GM23248 (cell line): ENCODE measurements around the gene UGT1A5. TPM values are rescaled to one million over a fixed set of nuclear protein-coding genes. Genes with fewer than 3 reads are reported as not detected.

Experiments used
- DNase-seq: peaks from one replicate; pipeline ENCODE4 v3.0.0-alpha.2; 2015
- H2AFZ ChIP-seq: fragments of 200-600 bp; sonication (generic); 2 replicates; pipeline ENCODE4 v1.6.1; 2016; ENCODE audit warnings: antibody characterized with exemption
- H3F3A ChIP-seq: fragments of 200-600 bp; sonication (generic); 2 replicates; pipeline ENCODE4 v1.6.1; 2016; ENCODE audit warnings: mild to moderate bottlenecking, antibody characterized with exemption, mixed run types; ENCODE audit not compliant: insufficient read depth
- H3K27ac ChIP-seq: fragments of 200-600 bp; sonication (generic); 2 replicates; pipeline ENCODE4 v1.5.1; 2016; ENCODE audit warnings: mild to moderate bottlenecking
- H3K27me3 ChIP-seq: fragments of 200-600 bp; sonication (generic); replicated peaks from 2 replicates; pipeline ENCODE4 v1.6.1; 2016; ENCODE audit warnings: mild to moderate bottlenecking; ENCODE audit not compliant: insufficient read depth
- H3K36me3 ChIP-seq: fragments of 200-600 bp; sonication (generic); 2 replicates; pipeline ENCODE4 v1.6.1; 2016; ENCODE audit warnings: low read depth, mild to moderate bottlenecking
- H3K4me1 ChIP-seq: fragments of 200-600 bp; sonication (generic); 2 replicates; pipeline ENCODE4 v1.6.1; 2016; ENCODE audit warnings: mild to moderate bottlenecking; ENCODE audit not compliant: insufficient read depth
- H3K4me2 ChIP-seq: fragments of 200-600 bp; sonication (generic); one replicate; pipeline ENCODE4 v1.6.1; 2016; ENCODE audit warnings: mild to moderate bottlenecking; ENCODE audit not compliant: unreplicated experiment
- H3K4me3 ChIP-seq: fragments of 200-600 bp; sonication (generic); 2 replicates; pipeline ENCODE4 v1.5.1; 2016; ENCODE audit warnings: mild to moderate bottlenecking
- H3K79me2 ChIP-seq: fragments of 200-600 bp; sonication (generic); 2 replicates; pipeline ENCODE4 v1.6.1; 2016; ENCODE audit warnings: mild to moderate bottlenecking; ENCODE audit not compliant: insufficient read depth
- H3K9ac ChIP-seq: fragments of 200-600 bp; sonication (generic); 2 replicates; pipeline ENCODE4 v1.6.1; 2016; ENCODE audit warnings: mild to moderate bottlenecking
- H3K9me2 ChIP-seq: fragments of 200-600 bp; sonication (generic); 2 replicates; pipeline ENCODE4 v1.6.1; 2016; ENCODE audit warnings: mixed run types, mild to moderate bottlenecking, moderate library complexity; ENCODE audit not compliant: insufficient read depth
- H3K9me3 ChIP-seq: fragments of 200-600 bp; sonication (generic); one replicate; pipeline ENCODE4 v1.6.1; 2017; ENCODE audit warnings: low read depth
- H4K20me1 ChIP-seq: fragments of 200-600 bp; sonication (generic); 2 replicates; pipeline ENCODE4 v1.6.0; 2016; ENCODE audit not compliant: insufficient read depth
- EZH2 ChIP-seq: fragments of 200-600 bp; sonication (generic); IDR thresholded peaks from 2 replicates; pipeline ENCODE4 v1.6.1; 2018; ENCODE audit warnings: antibody characterized with exemption, mild to moderate bottlenecking; ENCODE audit not compliant: insufficient read depth, poor library complexity, severe bottlenecking
- EZH2phosphoT487 ChIP-seq: fragments of 200-600 bp; sonication (generic); IDR thresholded peaks from 2 replicates; pipeline ENCODE4 v1.6.1; 2018; ENCODE audit warnings: antibody characterized with exemption, moderate library complexity, mild to moderate bottlenecking, low read depth; ENCODE audit not compliant: insufficient read depth
- WGBS, 2 experiments: methylation state at CpG; one replicate each; pipeline ENCODE4 v1.1.6; 2015 to 2017; ENCODE audit warnings: low lambda C conversion rate in 2 of 2, low coverage in 1 of 2; ENCODE audit errors: missing lambda C conversion rate in 2 of 2; 5-methylcytosine and 5-hydroxymethylcytosine counted together
- in situ Hi-C: fragments of 300-500 bp; cut with MboI; formaldehyde crosslinking; loops from 2 replicates; pipeline ENCODE4 v1.15.0; 2020
- polyA plus RNA-seq: library from polyadenylated mRNA; unstranded; fragments of >200 nt; fragmentation: Nextera tagmentation; extraction: Ambion mirVana; gene quantifications from 2 replicates; pipeline ENCODE4 v1.2.1, GENCODE V29; 2016
- total RNA-seq: library from RNA; depleted of rRNA; stranded (reverse); fragments of >200 nt; shearing (Covaris generic); gene quantifications from 2 replicates; pipeline ENCODE4 v1.2.3, GENCODE V29; 2014

The UGT1A5 gene
- total and polyA plus RNA-seq, 2 experiments from 2014 or later, result not detected

DNA sequence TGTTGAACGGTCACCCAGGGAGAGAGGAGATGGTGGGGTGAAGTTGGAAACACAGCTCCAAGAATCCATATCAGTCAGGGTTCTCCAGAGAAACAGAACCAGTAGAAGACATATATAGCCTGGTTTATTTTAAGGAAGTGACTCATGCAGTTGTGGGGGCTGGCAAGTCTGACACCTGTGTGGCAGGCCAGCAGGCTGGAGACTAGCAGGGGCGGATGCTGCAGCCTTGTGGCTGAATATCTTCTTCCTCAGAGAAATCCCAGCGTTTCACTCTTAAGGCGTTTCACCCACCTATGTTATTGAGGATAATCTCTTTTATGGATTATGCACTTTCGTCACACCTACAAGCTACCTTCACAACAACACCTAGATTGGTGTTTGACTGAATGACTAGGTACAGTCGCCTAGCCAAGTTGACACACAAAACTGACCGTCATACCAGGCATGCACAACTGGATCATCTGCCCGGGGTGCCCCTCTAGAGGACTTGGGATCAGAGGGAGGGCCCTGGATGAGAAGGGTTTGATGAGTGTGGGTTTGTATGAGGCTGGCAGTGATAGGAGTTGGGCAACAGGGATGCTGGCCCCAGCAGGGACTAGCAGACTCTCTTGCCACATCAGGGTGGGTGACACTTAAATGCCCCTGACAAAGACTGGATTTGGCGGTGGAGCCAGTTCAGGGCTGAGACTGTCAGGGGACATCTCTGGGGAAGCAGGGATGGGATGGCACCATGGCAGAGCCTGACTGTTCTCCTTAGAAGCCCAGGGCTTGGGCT lies 88.8 kb downstream of the UGT1A5 start:
- Histone ChIP-seq H3K27ac (no peak overlapping the region), H3K27me3 (peaks cover 13% of the 10 kb centered on the region), H4K20me1 (no peaks in the 10 kb centered on the region), H3K4me2 (no peak overlapping the region), H3K79me2 (no peaks in the 10 kb centered on the region), H3K9me2 (no peaks in the 10 kb centered on the region), H3K36me3 (no peaks in the 10 kb centered on the region), H3K9me3 (no peaks in the 10 kb centered on the region), H3K4me3 (no peak overlapping the region), H3F3A (no peaks in the 10 kb centered on the region), H3K9ac (no peak overlapping the region), H3K4me1 (no peaks in the 10 kb centered on the region), H2AFZ (no peak overlapping the region)
- in situ Hi-C loops, result no loop called here
- 37 to 38% methylated on average over 9 of the region's 9 CpGs for WGBS, 2 experiments
- no peak for DNase-seq
- TF ChIP-seq EZH2phosphoT487 (no peak), EZH2 (no peak)

DNA sequence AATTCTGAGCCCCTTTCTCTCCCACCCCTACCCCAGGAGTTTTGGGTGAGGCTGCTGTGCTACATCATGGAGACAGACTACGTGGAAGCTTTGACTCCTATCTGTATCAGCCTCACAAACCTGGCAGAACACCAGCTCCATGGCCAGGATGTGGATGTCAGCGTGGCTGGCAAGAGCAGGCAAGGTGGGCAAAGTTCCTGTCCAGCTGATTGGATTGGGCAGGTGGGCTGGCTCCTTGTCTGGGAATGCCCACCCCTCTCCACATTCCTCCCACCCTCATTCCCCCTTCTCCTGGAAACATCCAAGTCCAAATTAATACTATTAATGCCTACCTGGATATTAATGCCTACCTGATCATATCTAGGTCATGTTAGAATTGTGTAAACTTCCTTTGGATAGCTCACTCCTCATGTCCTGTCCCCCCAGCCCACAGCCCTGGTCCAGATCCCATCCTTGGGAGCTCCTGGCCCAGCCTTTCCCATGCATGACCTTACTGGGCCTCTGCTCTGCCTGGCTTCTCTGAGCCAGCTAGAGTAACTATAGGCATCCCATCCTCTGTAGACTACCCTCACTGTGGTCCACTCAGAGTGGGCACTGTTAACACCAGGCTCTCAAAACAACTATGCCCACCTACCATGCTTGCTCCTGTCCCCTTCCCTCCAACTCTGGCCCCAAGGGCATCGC lies 89.6 kb downstream of the UGT1A5 start:
- no peak overlapping the region for H3K9ac ChIP-seq
- no peak overlapping the region for H3K4me2 ChIP-seq
- in situ Hi-C loops, result no loop called here
- no peaks in the 10 kb centered on the region for H3F3A ChIP-seq
- H3K27me3 ChIP-seq, result peaks cover 13% of the 10 kb centered on the region
- H3K27ac ChIP-seq, result no peak overlapping the region
- no peaks in the 10 kb centered on the region for H3K4me1 ChIP-seq
- H3K4me3 ChIP-seq, result no peak overlapping the region
- no peaks in the 10 kb centered on the region for H3K9me2 ChIP-seq
- TF ChIP-seq EZH2 (no peak), EZH2phosphoT487 (no peak)
- WGBS, 2 experiments, result 20 to 21% methylated on average over 3 of the region's 3 CpGs
- no peaks in the 10 kb centered on the region for H3K79me2 ChIP-seq
- DNase-seq, result no peak
- H3K36me3 ChIP-seq, result no peaks in the 10 kb centered on the region
- H4K20me1 ChIP-seq, result no peaks in the 10 kb centered on the region
- H2AFZ ChIP-seq, result no peak overlapping the region
- H3K9me3 ChIP-seq, result no peaks in the 10 kb centered on the region

DNA sequence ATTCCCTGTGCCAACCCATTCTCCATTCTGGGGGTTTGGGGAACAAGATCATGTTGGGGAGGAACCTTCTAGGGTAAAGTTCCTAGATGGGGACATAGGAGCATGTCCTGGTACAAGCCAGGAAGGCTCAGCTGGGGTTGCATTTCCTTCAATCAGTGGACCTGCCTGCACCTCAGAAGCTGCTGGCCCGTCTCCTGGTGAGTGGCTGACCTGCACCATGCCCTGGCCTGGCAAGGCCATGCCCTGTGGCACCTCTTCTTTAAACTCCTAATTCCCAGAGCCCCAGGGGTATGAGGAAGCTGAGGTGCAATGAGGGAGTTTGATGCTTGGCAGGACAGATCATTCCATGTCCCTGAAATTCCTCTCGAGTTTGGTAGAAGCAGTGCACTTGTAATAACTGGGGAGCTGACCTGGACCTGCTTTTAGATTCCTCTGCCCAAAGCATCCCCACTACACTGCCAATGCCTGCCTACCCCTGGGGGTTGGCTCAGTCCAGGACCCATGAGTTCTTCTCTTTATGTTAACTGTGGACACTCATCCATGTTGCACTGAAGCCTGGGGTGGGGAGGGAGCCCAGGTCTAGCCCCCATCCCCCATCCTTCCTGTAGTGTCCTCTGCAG lies 90.7 kb downstream of the UGT1A5 start:
- H3K27ac ChIP-seq, result no peak overlapping the region
- no peak overlapping the region for H3K4me3 ChIP-seq
- H3K4me1 ChIP-seq, result no peaks in the 10 kb centered on the region
- no peaks in the 10 kb centered on the region for H3K79me2 ChIP-seq
- H4K20me1 ChIP-seq, result no peaks in the 10 kb centered on the region
- H3K9me2 ChIP-seq, result no peaks in the 10 kb centered on the region
- H2AFZ ChIP-seq, result no peak overlapping the region
- in situ Hi-C loops, result no loop called here
- TF ChIP-seq EZH2phosphoT487 (no peak), EZH2 (no peak)
- no peak overlapping the region for H3K9ac ChIP-seq
- H3K27me3 ChIP-seq, result peaks cover 13% of the 10 kb centered on the region
- H3K4me2 ChIP-seq, result no peak overlapping the region
- H3F3A ChIP-seq, result no peaks in the 10 kb centered on the region
- no peaks in the 10 kb centered on the region for H3K36me3 ChIP-seq
- WGBS, 2 experiments, result 7 to 17% methylated on average over 2 of the region's 2 CpGs
- DNase-seq, result no peak
- H3K9me3 ChIP-seq, result no peaks in the 10 kb centered on the region

DNA sequence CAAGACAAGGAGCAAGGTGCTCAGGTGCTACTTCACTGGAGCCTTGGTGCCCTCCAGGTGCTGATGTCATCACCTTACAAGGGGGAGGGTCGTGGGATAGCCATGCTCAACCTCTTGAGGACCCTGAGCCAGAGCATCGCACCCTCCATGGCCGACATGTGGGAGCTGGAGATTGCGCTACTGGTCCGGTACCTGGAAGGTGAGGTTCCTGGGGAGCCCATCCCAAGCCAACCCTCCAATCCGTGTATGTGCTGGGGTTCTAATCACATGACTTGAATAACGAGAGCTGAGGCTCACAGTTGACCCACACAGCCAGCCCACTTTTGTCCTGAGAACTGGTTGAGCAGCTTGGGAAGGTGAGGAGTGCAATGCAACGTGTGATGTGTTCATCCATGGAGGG lies 91.3 kb downstream of the UGT1A5 start:
- Histone ChIP-seq H3K9me3 (no peaks in the 10 kb centered on the region), H3K9ac (no peak overlapping the region), H4K20me1 (no peaks in the 10 kb centered on the region), H3K27ac (no peak overlapping the region), H3K27me3 (peaks cover 13% of the 10 kb centered on the region), H3K4me3 (no peak overlapping the region), H3F3A (no peaks in the 10 kb centered on the region), H3K9me2 (no peaks in the 10 kb centered on the region), H3K4me2 (no peak overlapping the region), H3K4me1 (no peaks in the 10 kb centered on the region), H2AFZ (no peak overlapping the region), H3K79me2 (no peaks in the 10 kb centered on the region), H3K36me3 (no peaks in the 10 kb centered on the region)
- in situ Hi-C loops, result no loop called here
- 46 to 47% methylated on average over 8 of the region's 8 CpGs for WGBS, 2 experiments
- DNase-seq, result no peak
- no peak for TF ChIP-seq EZH2phosphoT487
